Placental epithelial cell (primary cell): ENCODE data around the gene IRF7. TPM values are rescaled to one million over a fixed set of nuclear protein-coding genes. Genes with fewer than 3 reads are reported as not detected.
A peak's percentile ranks its signal among the peaks of the same experiment; 100 is the strongest.

Source experiments
- small RNA-seq: library from RNA; depleted of rRNA; stranded (forward); fragments of <200 nt; gene quantifications from one replicate; pipeline ENCODE3, GENCODE V24; 2012
- total RNA-seq: library from RNA; depleted of rRNA; stranded (reverse); fragments of >200 nt; gene quantifications from 2 replicates; pipeline ENCODE4 v1.2.3, GENCODE V29; 2012

Gene IRF7
- 5.1 and 8.0 TPM in 2 replicates for total RNA-seq

GRCh38 chr11:615504-616319, at the start of gene IRF7:
Gene IRF7, minus strand, starts transcription at chr11:615950. Its CDS starts 586 bp downstream, at chr11:615364.

GRCh38 chr11:636511-637332, 21.0 kb upstream of the IRF7 start, which contains the start of gene DRD4:
Gene DRD4, plus strand, starts transcription at chr11:637269. Its CDS starts 36 bp downstream, at chr11:637305.

GRCh38 chr11:626475-627307, 10.9 kb upstream of the IRF7 start, which contains the start of gene SCT:
Gene SCT, minus strand, starts transcription at chr11:627181. Its CDS starts 38 bp downstream, at chr11:627143.

GRCh38 chr11:624705-625635, 9.2 kb upstream of the IRF7 start, which contains the start of gene CDHR5:
Gene CDHR5, minus strand, starts transcription at chr11:624955. Its CDS starts 53 bp downstream, at chr11:624902.

GRCh38 chr11:575996-576768, 39.6 kb downstream of the IRF7 start, which contains the start of gene PHRF1:
Gene PHRF1, plus strand, starts transcription at chr11:576470. Its CDS starts 5,043 bp downstream, at chr11:581513.

Small RNA genes within 50 kb of the gene (small RNA-seq; reads per million reads assigned to genes)
- gene MIR210 = 54.4 reads per million, percentile 98 among the genes with 10 or more reads in this experiment

Other genes with a start within 250 kb of the IRF7 start
- gene B4GALNT4, start 246.5 kb downstream of the IRF7 start, total RNA-seq = 0.22 and 4.3 TPM in 2 replicates
- gene PKP3, start 221.7 kb downstream of the IRF7 start, total RNA-seq = 417 and 687 TPM in 2 replicates
- gene SIGIRR, start 201.0 kb downstream of the IRF7 start, total RNA-seq = 1.5 and 3.1 TPM in 2 replicates
- gene ANO9, start 173.9 kb downstream of the IRF7 start, total RNA-seq = 9.0 and 57.4 TPM in 2 replicates
- gene PTDSS2, start 165.7 kb downstream of the IRF7 start, total RNA-seq = 24.3 and 36.5 TPM in 2 replicates
- 283 and 353 TPM in 2 replicates for gene RNH1, start 108.7 kb downstream of the IRF7 start, total RNA-seq
- gene HRAS, start 80.4 kb downstream of the IRF7 start, total RNA-seq = 22.0 and 36.9 TPM in 2 replicates
- 0.22 and 1.6 TPM in 2 replicates for gene LRRC56, start 78.4 kb downstream of the IRF7 start, total RNA-seq
- gene LMNTD2, start 55.2 kb downstream of the IRF7 start, total RNA-seq = 3.3 and 10.6 TPM in 2 replicates
- 53.0 and 66.8 TPM in 2 replicates for gene RASSF7, start 55.0 kb downstream of the IRF7 start, total RNA-seq
- gene PHRF1, start 39.5 kb downstream of the IRF7 start, total RNA-seq = 32.5 and 38.1 TPM in 2 replicates
- not detected in 2 replicates for gene CDHR5, start 9.0 kb upstream of the IRF7 start, total RNA-seq
- gene SCT, start 11.2 kb upstream of the IRF7 start, total RNA-seq = not detected in 2 replicates
- gene DRD4, start 21.3 kb upstream of the IRF7 start, total RNA-seq = not detected in 2 replicates
- gene DEAF1, start 79.3 kb upstream of the IRF7 start, total RNA-seq = 16.4 and 21.6 TPM in 2 replicates
- 8.2 and 18.8 TPM in 2 replicates for gene TMEM80, start 79.9 kb upstream of the IRF7 start, total RNA-seq
- 258 and 411 TPM in 2 replicates for gene EPS8L2, start 90.3 kb upstream of the IRF7 start, total RNA-seq
- gene TALDO1, start 131.5 kb upstream of the IRF7 start, total RNA-seq = 111 and 190 TPM in 2 replicates
- 33.0 and 35.1 TPM in 2 replicates for gene GATD1, start 161.5 kb upstream of the IRF7 start, total RNA-seq
- gene CEND1, start 174.1 kb upstream of the IRF7 start, total RNA-seq = not detected in 2 replicates
- gene SLC25A22, start 182.3 kb upstream of the IRF7 start, total RNA-seq = 11.4 and 15.2 TPM in 2 replicates
- 11.8 and 12.8 TPM in 2 replicates for gene PIDD1, start 189.3 kb upstream of the IRF7 start, total RNA-seq
- gene RPLP2, start 194.0 kb upstream of the IRF7 start, total RNA-seq = 151 and 607 TPM in 2 replicates
- gene PNPLA2, start 203.0 kb upstream of the IRF7 start, total RNA-seq = 25.8 and 26.7 TPM in 2 replicates
- 1.2 and 1.6 TPM in 2 replicates for gene CRACR2B, start 212.0 kb upstream of the IRF7 start, total RNA-seq
- 185 and 598 TPM in 2 replicates for gene CD151, start 217.0 kb upstream of the IRF7 start, total RNA-seq
- 60.5 and 91.2 TPM in 2 replicates for gene POLR2L, start 226.6 kb upstream of the IRF7 start, total RNA-seq
- gene TSPAN4, start 226.9 kb upstream of the IRF7 start, total RNA-seq = 30.2 and 88.0 TPM in 2 replicates